ENCODE measurements around the gene ANXA11. TPM values are rescaled to one million over a fixed set of nuclear protein-coding genes. Genes with fewer than 3 reads are reported as not detected.

Gene ANXA11
- polyA plus RNA-seq, 1 donor from 2014 or later: not detected

DNA sequence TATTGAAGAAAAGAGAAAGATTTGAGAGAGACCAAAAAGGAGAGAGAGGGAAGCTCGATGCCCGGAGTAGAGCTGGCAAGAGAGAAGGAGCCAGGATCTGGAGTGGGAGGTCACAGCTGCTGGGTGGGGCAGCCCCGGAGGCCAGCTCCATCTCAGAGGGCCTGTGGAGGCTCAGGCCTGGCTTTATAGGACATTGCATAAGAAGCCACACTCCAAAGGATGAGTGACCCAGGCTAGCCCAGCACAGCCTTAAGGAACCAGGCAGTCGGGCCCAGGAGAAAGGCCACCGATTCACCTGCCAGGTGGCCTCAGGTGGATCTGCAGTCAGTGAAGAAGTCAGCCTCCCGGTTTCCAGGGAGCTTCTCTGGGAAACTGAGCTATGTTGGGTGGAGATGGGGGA lies 72.1 kb downstream of the ANXA11 start:
- H3K9me3 ChIP-seq (ENCODE audit: low read length): no peaks in the 10 kb centered on the region
- no peak overlapping the region for H3K4me2 ChIP-seq (ENCODE audit: low read length)
- no peak overlapping the region for H3K27ac ChIP-seq (ENCODE audit: low read length)
- H3K27me3 ChIP-seq (ENCODE audit: insufficient read depth, low read depth, low read length): peaks cover 29% of the 10 kb centered on the region
- TF ChIP-seq POLR2AphosphoS5 (IDR thresholded peaks at IDR 0.05) (no peak), TAF1 (IDR thresholded peaks at IDR 0.05; ENCODE audit: low read depth) (no peak), EZH2 (IDR thresholded peaks at IDR 0.05; ENCODE audit: borderline replicate concordance, insufficient read depth, low read length, poor library complexity, severe bottlenecking) (no peak), EP300 (conservative IDR thresholded peaks at IDR 0.05; ENCODE audit: poor library complexity, severe bottlenecking) (no peak), RAD21 (conservative IDR thresholded peaks at IDR 0.05) (no peak), MXI1 (conservative IDR thresholded peaks at IDR 0.05; ENCODE audit: poor library complexity, severe bottlenecking) (no peak), SMC3 (conservative IDR thresholded peaks at IDR 0.05; ENCODE audit: poor library complexity) (no peak)
- TF ChIP-seq, protein P1, sequence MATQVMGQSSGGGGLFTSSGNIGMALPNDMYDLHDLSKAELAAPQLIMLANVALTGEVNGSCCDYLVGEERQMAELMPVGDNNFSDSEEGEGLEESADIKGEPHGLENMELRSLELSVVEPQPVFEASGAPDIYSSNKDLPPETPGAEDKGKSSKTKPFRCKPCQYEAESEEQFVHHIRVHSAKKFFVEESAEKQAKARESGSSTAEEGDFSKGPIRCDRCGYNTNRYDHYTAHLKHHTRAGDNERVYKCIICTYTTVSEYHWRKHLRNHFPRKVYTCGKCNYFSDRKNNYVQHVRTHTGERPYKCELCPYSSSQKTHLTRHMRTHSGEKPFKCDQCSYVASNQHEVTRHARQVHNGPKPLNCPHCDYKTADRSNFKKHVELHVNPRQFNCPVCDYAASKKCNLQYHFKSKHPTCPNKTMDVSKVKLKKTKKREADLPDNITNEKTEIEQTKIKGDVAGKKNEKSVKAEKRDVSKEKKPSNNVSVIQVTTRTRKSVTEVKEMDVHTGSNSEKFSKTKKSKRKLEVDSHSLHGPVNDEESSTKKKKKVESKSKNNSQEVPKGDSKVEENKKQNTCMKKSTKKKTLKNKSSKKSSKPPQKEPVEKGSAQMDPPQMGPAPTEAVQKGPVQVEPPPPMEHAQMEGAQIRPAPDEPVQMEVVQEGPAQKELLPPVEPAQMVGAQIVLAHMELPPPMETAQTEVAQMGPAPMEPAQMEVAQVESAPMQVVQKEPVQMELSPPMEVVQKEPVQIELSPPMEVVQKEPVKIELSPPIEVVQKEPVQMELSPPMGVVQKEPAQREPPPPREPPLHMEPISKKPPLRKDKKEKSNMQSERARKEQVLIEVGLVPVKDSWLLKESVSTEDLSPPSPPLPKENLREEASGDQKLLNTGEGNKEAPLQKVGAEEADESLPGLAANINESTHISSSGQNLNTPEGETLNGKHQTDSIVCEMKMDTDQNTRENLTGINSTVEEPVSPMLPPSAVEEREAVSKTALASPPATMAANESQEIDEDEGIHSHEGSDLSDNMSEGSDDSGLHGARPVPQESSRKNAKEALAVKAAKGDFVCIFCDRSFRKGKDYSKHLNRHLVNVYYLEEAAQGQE (IDR thresholded peaks at IDR 0.05; ENCODE audit: borderline replicate concordance): no peak
- TF ChIP-seq, protein P2, sequence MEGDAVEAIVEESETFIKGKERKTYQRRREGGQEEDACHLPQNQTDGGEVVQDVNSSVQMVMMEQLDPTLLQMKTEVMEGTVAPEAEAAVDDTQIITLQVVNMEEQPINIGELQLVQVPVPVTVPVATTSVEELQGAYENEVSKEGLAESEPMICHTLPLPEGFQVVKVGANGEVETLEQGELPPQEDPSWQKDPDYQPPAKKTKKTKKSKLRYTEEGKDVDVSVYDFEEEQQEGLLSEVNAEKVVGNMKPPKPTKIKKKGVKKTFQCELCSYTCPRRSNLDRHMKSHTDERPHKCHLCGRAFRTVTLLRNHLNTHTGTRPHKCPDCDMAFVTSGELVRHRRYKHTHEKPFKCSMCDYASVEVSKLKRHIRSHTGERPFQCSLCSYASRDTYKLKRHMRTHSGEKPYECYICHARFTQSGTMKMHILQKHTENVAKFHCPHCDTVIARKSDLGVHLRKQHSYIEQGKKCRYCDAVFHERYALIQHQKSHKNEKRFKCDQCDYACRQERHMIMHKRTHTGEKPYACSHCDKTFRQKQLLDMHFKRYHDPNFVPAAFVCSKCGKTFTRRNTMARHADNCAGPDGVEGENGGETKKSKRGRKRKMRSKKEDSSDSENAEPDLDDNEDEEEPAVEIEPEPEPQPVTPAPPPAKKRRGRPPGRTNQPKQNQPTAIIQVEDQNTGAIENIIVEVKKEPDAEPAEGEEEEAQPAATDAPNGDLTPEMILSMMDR (IDR thresholded peaks at IDR 0.05; ENCODE audit: poor library complexity, severe bottlenecking): no peak
- H3K79me2 ChIP-seq (replicated peaks; ENCODE audit: insufficient read depth, low read length): no peaks in the 10 kb centered on the region
- H3K9me2 ChIP-seq (ENCODE audit: insufficient read depth, low read length): no peaks in the 10 kb centered on the region
- no peaks in the 10 kb centered on the region for H4K20me1 ChIP-seq (ENCODE audit: insufficient read depth)
- no peak overlapping the region for H2AFZ ChIP-seq (ENCODE audit: low read depth, low read length)
- H3F3A ChIP-seq (ENCODE audit: insufficient read depth, low read length, poor library complexity, severe bottlenecking): no peaks in the 10 kb centered on the region
- no peaks in the 10 kb centered on the region for H3K36me3 ChIP-seq (ENCODE audit: insufficient read depth, low read length)
- no peak overlapping the region for H3K9ac ChIP-seq (ENCODE audit: low read length)
- H3K4me3 ChIP-seq (ENCODE audit: low read length): no peak overlapping the region

DNA sequence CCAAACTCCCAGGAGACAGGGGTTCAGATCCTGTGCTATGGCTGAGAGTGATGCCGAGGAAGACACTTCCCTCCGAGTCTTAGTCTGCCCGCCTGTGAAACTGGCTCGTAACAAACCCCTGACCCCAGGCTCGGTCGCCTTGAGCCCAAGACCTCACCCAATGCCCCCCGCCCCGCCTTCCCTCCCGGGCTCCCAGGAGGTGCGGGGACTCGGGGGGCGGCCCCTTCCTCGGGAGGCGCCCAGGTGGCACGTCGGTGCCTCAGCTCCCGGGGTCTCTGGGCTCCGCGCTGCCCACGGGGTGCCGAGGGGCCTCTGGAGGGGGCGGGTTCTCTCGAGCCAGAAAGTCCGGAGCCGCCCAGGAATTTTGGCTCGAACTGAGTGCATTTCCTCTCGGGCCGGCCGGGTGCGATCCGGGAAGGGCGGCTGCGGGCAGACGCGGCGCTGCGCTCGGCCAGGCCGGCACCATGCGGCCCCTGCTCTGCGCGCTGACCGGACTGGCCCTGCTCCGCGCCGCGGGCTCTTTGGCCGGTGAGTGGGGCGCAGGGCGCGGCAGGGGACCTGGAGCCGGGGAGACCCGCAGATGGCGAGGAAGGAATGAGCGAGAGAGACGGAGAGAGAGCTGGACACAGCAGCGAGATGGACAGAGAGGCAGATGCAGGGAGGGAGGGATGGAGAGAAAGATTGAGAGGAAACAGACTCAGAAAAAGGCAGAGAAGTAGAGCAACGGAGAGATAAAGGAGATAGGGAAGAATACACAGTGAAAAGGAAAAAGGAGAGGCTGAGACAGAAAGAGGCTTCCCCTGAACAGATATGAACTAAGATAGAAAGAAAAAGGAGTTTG lies 72.8 kb downstream of the ANXA11 start, which contains the start of gene PLAC9:
Gene PLAC9 (plus strand): TSS at position 432 of the 841 bp plus-strand sequence. CDS start 33 bp downstream, at position 465.
- Histone ChIP-seq H4K20me1 (ENCODE audit: insufficient read depth) (no peaks in the 10 kb centered on the region), H2AFZ (ENCODE audit: low read depth, low read length) (no peak within 1 kb of the TSS), H3K4me2 (ENCODE audit: low read length) (no peak within 1 kb of the TSS), H3F3A (ENCODE audit: insufficient read depth, low read length, poor library complexity, severe bottlenecking) (no peaks in the 10 kb centered on the region), H3K9me3 (ENCODE audit: low read length) (no peaks in the 10 kb centered on the region), H3K36me3 (ENCODE audit: insufficient read depth, low read length) (no peaks in the 10 kb centered on the region), H3K27me3 (ENCODE audit: insufficient read depth, low read depth, low read length) (peaks cover 29% of the 10 kb centered on the region), H3K79me2 (replicated peaks; ENCODE audit: insufficient read depth, low read length) (no peaks in the 10 kb centered on the region), H3K4me3 (ENCODE audit: low read length) (peak within 1 kb of the TSS; percentile 53), H3K9ac (ENCODE audit: low read length) (peak within 1 kb of the TSS; percentile 12), H3K27ac (ENCODE audit: low read length) (no peak within 1 kb of the TSS), H3K9me2 (ENCODE audit: insufficient read depth, low read length) (no peaks in the 10 kb centered on the region)
- TF ChIP-seq SMC3 (conservative IDR thresholded peaks at IDR 0.05; ENCODE audit: poor library complexity) (no peak), EZH2 (IDR thresholded peaks at IDR 0.05; ENCODE audit: borderline replicate concordance, insufficient read depth, low read length, poor library complexity, severe bottlenecking) (no peak), RAD21 (conservative IDR thresholded peaks at IDR 0.05) (no peak), MXI1 (conservative IDR thresholded peaks at IDR 0.05; ENCODE audit: poor library complexity, severe bottlenecking) (no peak), EP300 (conservative IDR thresholded peaks at IDR 0.05; ENCODE audit: poor library complexity, severe bottlenecking) (no peak), TAF1 (IDR thresholded peaks at IDR 0.05; ENCODE audit: low read depth) (no peak), POLR2AphosphoS5 (IDR thresholded peaks at IDR 0.05) (no peak)
- TF ChIP-seq, protein P1 (IDR thresholded peaks at IDR 0.05; ENCODE audit: borderline replicate concordance): no peak
- TF ChIP-seq, protein P2 (IDR thresholded peaks at IDR 0.05; ENCODE audit: poor library complexity, severe bottlenecking): no peak
